IMR-90 (cell line): ENCODE results near the gene MEIOB. TPM values are rescaled to one million over a fixed set of nuclear protein-coding genes. Genes with fewer than 3 reads are reported as not detected.

ENCODE experiments used
- ATAC-seq: fragments of 200-7000 bp; cut with Tn5 transposase; 2 replicates; pipeline ENCODE4 v1.9.1; 2020; ENCODE audit warnings: low read depth, mild to moderate bottlenecking, moderate library complexity
- BruUV-seq: library from RNA; stranded (reverse); fragments of 400-500 nt; replicated peaks from 2 replicates; lab custom pipeline; 2021; lab: Mats Ljungman, UMichigan
- CTCF ChIA-PET: fragments of 300-600 bp; formaldehyde crosslinking; extraction: SDS; loops from one replicate; lab custom pipeline; 2021; ENCODE audit warnings: antibody characterized with exemption; lab: Yijun Ruan, JAX
- POLR2A ChIA-PET: fragments of 300-600 bp; sonication (Branson Sonifier 250); formaldehyde crosslinking; loops from one replicate; lab custom pipeline; 2022; ENCODE audit warnings: antibody characterized with exemption; ENCODE audit not compliant: unreplicated experiment; lab: Charles Lee
- DNase-seq: peaks from one replicate; pipeline ENCODE4 v3.0.0; 2013
- H2AFZ ChIP-seq: replicated peaks from 2 replicates; pipeline ENCODE3; 2013; ENCODE audit warnings: low read length, mild to moderate bottlenecking; ENCODE audit not compliant: poor library complexity
- H2AK5ac ChIP-seq: 2 replicates; pipeline ENCODE4 v1.6.1; 2013; ENCODE audit warnings: low read depth, low read length, inconsistent platforms
- H2AK9ac ChIP-seq: replicated peaks from 2 replicates; pipeline ENCODE3; 2013; ENCODE audit warnings: mild to moderate bottlenecking, low read depth, low read length, moderate library complexity; ENCODE audit not compliant: poor library complexity
- H2BK120ac ChIP-seq: 2 replicates; pipeline ENCODE4 v1.6.1; 2013; ENCODE audit warnings: low read depth, low read length, inconsistent platforms
- H2BK15ac ChIP-seq: 3 replicates; pipeline ENCODE4 v1.6.1; 2013; ENCODE audit warnings: low read depth, low read length, inconsistent platforms
- H2BK20ac ChIP-seq: 2 replicates; pipeline ENCODE4 v1.6.1; 2013; ENCODE audit warnings: low read depth, mild to moderate bottlenecking, inconsistent platforms, low read length, moderate library complexity
- H2BK5ac ChIP-seq: 2 replicates; pipeline ENCODE4 v1.6.1; 2013; ENCODE audit warnings: mild to moderate bottlenecking, low read depth, low read length, inconsistent platforms; ENCODE audit not compliant: poor library complexity, severe bottlenecking
- H3K14ac ChIP-seq: replicated peaks from 2 replicates; pipeline ENCODE4 v1.6.1; 2013; ENCODE audit warnings: low read depth, low read length, inconsistent platforms
- H3K18ac ChIP-seq: 2 replicates; pipeline ENCODE4 v1.6.1; 2013; ENCODE audit warnings: low read depth, low read length, control low read depth
- H3K23ac ChIP-seq: 2 replicates; pipeline ENCODE4 v1.6.1; 2013; ENCODE audit warnings: low read depth, low read length, inconsistent platforms
- H3K27ac ChIP-seq: 2 replicates; pipeline ENCODE4 v1.5.1; 2013; ENCODE audit warnings: mild to moderate bottlenecking, control low read depth, low read length; ENCODE audit not compliant: insufficient read depth
- H3K27me3 ChIP-seq: 2 replicates; pipeline ENCODE4 v1.6.1; 2013; ENCODE audit warnings: low read length; ENCODE audit not compliant: control insufficient read depth, insufficient read depth
- H3K36me3 ChIP-seq: 2 replicates; pipeline ENCODE4 v1.6.1; 2013; ENCODE audit warnings: low read length, mixed read lengths; ENCODE audit not compliant: control insufficient read depth, insufficient read depth
- H3K4ac ChIP-seq: 2 replicates; pipeline ENCODE4 v1.6.1; 2013; ENCODE audit warnings: low read depth, low read length, inconsistent platforms
- H3K4me1 ChIP-seq: 2 replicates; pipeline ENCODE4 v1.6.1; 2013; ENCODE audit warnings: low read length, mixed read lengths; ENCODE audit not compliant: control insufficient read depth, insufficient read depth
- H3K4me2 ChIP-seq: 2 replicates; pipeline ENCODE4 v1.6.1; 2013; ENCODE audit warnings: low read depth, mild to moderate bottlenecking, control low read depth, low read length, moderate library complexity
- H3K4me3 ChIP-seq: 2 replicates; pipeline ENCODE4 v1.5.1; 2013; ENCODE audit warnings: low read depth, mild to moderate bottlenecking, control low read depth, low read length, moderate library complexity; ENCODE audit not compliant: insufficient read depth
- H3K56ac ChIP-seq: 2 replicates; pipeline ENCODE4 v1.6.1; 2013; ENCODE audit warnings: low read length, inconsistent platforms; ENCODE audit not compliant: insufficient read depth; ENCODE audit errors: extremely low read depth
- H3K79me1 ChIP-seq, 2 experiments: 2 replicates each; pipeline ENCODE4 v1.6.1; 2013; ENCODE audit warnings: low read length in 2 of 2, inconsistent platforms in 1 of 2, low read depth in 1 of 2
- H3K9ac ChIP-seq: 2 replicates; pipeline ENCODE4 v1.6.1; 2013; ENCODE audit warnings: low read depth, low read length, control low read depth
- H3K9me1 ChIP-seq: 2 replicates; pipeline ENCODE4 v1.6.1; 2013; ENCODE audit warnings: low read length, inconsistent platforms; ENCODE audit not compliant: insufficient read depth
- H3K9me3 ChIP-seq: 2 replicates; pipeline ENCODE4 v1.6.1; 2013; ENCODE audit warnings: low read length; ENCODE audit not compliant: control insufficient read depth, insufficient read depth
- H4K20me1 ChIP-seq: 2 replicates; pipeline ENCODE4 v1.6.1; 2013; ENCODE audit warnings: low read length, inconsistent platforms; ENCODE audit not compliant: insufficient read depth
- H4K5ac ChIP-seq: 2 replicates; pipeline ENCODE4 v1.6.1; 2013; ENCODE audit warnings: mild to moderate bottlenecking, low read depth, low read length, control low read depth
- H4K8ac ChIP-seq, 2 experiments: 2 replicates each; pipeline ENCODE4 v1.6.1; 2013; ENCODE audit warnings: low read depth in 2 of 2, low read length in 2 of 2, control low read depth in 1 of 2, inconsistent platforms in 1 of 2
- H4K91ac ChIP-seq: 2 replicates; pipeline ENCODE4 v1.6.1; 2013; ENCODE audit warnings: low read depth, low read length, inconsistent platforms; ENCODE audit not compliant: insufficient read depth
- BHLHE40 ChIP-seq: fragments of 150-350 bp; IDR thresholded peaks from 2 replicates; pipeline ENCODE4 v1.6.1; 2016; ENCODE audit warnings: mild to moderate bottlenecking, low read depth, low read length
- CHD1 ChIP-seq: IDR thresholded peaks from 2 replicates; pipeline ENCODE4 v1.6.1; 2012; ENCODE audit warnings: low read depth, low read length, improper control_type of control experiment
- MAFK ChIP-seq: IDR thresholded peaks from 2 replicates; pipeline ENCODE4 v1.6.1; 2012; ENCODE audit warnings: low read depth, low read length, improper control_type of control experiment
- POLR2A ChIP-seq: IDR thresholded peaks from 2 replicates; pipeline ENCODE4 v1.6.1; 2012; ENCODE audit warnings: mild to moderate bottlenecking, low read depth, low read length
- RAD21 ChIP-seq: IDR thresholded peaks from 2 replicates; pipeline ENCODE4 v1.6.1; 2012; ENCODE audit warnings: low read length, improper control_type of control experiment
- RCOR1 ChIP-seq: IDR thresholded peaks from 2 replicates; pipeline ENCODE4 v1.6.1; 2012; ENCODE audit warnings: mild to moderate bottlenecking, low read length, improper control_type of control experiment; ENCODE audit not compliant: insufficient replicate concordance
- WGBS, 2 experiments: methylation state at CpG; one replicate each; pipeline versions ENCODE4 v1.1.5 to v1.1.7; 2013; ENCODE audit warnings: missing lambda C conversion rate in 2 of 2; ENCODE audit not compliant: insufficient read length in 1 of 2; ENCODE audit errors: extremely low coverage in 2 of 2; 5-methylcytosine and 5-hydroxymethylcytosine counted together
- dilution Hi-C: fragments of 300-500 bp; cut with HindIII; formaldehyde crosslinking; loops from one replicate; pipeline ENCODE4 v1.14.3; 2018; ENCODE audit warnings: low sequenced_read_pairs; ENCODE audit not compliant: unreplicated experiment
- in situ Hi-C: fragments of 300-500 bp; cut with MboI; formaldehyde crosslinking; loops from 3 replicates; pipeline ENCODE4 v1.14.3; 2019; ENCODE audit warnings: low sequenced_read_pairs, inconsistent platforms, mixed read lengths
- intact Hi-C: fragments of 100-400 bp; cut with micrococcal nuclease; formaldehyde crosslinking; loops from 2 replicates; pipeline ENCODE4 v1.10.0; 2022
- polyA plus RNA-seq, 3 experiments: library from polyadenylated mRNA; depleted of rRNA; stranded (reverse); fragments of >200 nt; gene quantifications; 2 replicates each; pipeline ENCODE4 v1.2.3, GENCODE V29; 2012; ENCODE audit warnings: low replicate concordance in 1 of 3
- total RNA-seq: library from RNA; depleted of rRNA; stranded (reverse); fragments of >200 nt; gene quantifications from 2 replicates; pipeline ENCODE4 v1.2.3, GENCODE V29; 2012
- TF ChIP-seq, protein P1 (sequence below): fragments of 150-350 bp; IDR thresholded peaks from 2 replicates; pipeline ENCODE4 v1.6.1; 2017; ENCODE audit warnings: mild to moderate bottlenecking, antibody characterized with exemption, low read length, low read depth

Gene MEIOB
- total and polyA plus RNA-seq, 2 of the 4 experiments (the other 2 are of a cell fraction), result 0.14 TPM; not detected in 1

DNA sequence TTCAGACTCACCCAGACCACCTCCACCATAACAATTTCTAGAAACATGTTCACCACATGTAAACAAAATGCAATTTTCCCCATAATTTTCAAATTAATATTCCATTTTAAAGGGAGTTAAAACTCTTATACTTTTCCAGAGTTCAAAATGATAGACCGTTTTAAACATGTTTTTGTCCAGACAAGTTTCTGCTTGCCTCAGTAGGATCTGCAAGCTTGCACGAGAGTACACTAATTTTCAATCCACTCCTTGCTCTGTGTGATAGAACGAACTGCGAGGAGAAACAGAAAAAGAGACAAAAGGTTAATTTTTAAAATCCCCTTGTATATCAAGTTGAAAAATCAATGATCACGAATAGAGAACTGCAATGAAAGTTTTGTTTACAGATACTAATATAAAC is 37.9 kb downstream of the MEIOB start:
- Histone ChIP-seq H3K79me1 (peaks cover 6 to 19% of the 10 kb centered on the region in 2 experiments; a peak in 3 of 4 replicates), H3K14ac (no peak overlapping the region), H2BK20ac (no peak overlapping the region), H3K4me2 (no peak overlapping the region), H3K18ac (no peak overlapping the region), H2BK120ac (no peak overlapping the region), H3K9me3 (no peaks in the 10 kb centered on the region), H3K36me3 (peaks cover 7% of the 10 kb centered on the region), H3K4me3 (no peak overlapping the region), H2AFZ (no peak overlapping the region), H2BK5ac (no peak overlapping the region), H3K27ac (no peak overlapping the region), H2AK5ac (no peak overlapping the region), H3K4ac (no peak overlapping the region), H3K27me3 (no peaks in the 10 kb centered on the region), H3K23ac (no peak overlapping the region), H4K20me1 (peaks cover 8% of the 10 kb centered on the region; the same call in 1 of the 2 replicates), H3K9me1 (peaks cover 8% of the 10 kb centered on the region), H2BK15ac (no peak overlapping the region), H3K4me1 (no peaks in the 10 kb centered on the region), H4K8ac (no peak overlapping the region), H2AK9ac (no peak overlapping the region), H4K91ac (no peak overlapping the region), H3K9ac (no peak overlapping the region), H3K56ac (no peak overlapping the region; the same call in 1 of the 2 replicates), H4K5ac (no peak overlapping the region)
- no TSS peak for BruUV-seq
- CTCF ChIA-PET, result no interaction called here
- dilution Hi-C loops, result no loop called here
- ATAC-seq (no peak), DNase-seq (no peak)
- in situ Hi-C loops, result no loop called here
- intact Hi-C loops, result no loop called here
- TF ChIP-seq CHD1, result no peak
- no peak for TF ChIP-seq RCOR1
- no peak for TF ChIP-seq POLR2A
- TF ChIP-seq BHLHE40, result no peak
- no peak for TF ChIP-seq RAD21
- TF ChIP-seq, protein P1, sequence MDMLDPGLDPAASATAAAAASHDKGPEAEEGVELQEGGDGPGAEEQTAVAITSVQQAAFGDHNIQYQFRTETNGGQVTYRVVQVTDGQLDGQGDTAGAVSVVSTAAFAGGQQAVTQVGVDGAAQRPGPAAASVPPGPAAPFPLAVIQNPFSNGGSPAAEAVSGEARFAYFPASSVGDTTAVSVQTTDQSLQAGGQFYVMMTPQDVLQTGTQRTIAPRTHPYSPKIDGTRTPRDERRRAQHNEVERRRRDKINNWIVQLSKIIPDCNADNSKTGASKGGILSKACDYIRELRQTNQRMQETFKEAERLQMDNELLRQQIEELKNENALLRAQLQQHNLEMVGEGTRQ, result no peak
- TF ChIP-seq MAFK, result no peak
- POLR2A ChIA-PET, result no interaction called here
- no CpG with 5 or more reads among the region's 5 CpGs for WGBS, 2 experiments
